Measurements from ENCODE around the gene CSNK2B. TPM values are rescaled to one million over a fixed set of nuclear protein-coding genes. Genes with fewer than 3 reads are reported as not detected.

The CSNK2B gene
- total RNA-seq, 1 donor from 2014 or later, result 163 TPM

DNA sequence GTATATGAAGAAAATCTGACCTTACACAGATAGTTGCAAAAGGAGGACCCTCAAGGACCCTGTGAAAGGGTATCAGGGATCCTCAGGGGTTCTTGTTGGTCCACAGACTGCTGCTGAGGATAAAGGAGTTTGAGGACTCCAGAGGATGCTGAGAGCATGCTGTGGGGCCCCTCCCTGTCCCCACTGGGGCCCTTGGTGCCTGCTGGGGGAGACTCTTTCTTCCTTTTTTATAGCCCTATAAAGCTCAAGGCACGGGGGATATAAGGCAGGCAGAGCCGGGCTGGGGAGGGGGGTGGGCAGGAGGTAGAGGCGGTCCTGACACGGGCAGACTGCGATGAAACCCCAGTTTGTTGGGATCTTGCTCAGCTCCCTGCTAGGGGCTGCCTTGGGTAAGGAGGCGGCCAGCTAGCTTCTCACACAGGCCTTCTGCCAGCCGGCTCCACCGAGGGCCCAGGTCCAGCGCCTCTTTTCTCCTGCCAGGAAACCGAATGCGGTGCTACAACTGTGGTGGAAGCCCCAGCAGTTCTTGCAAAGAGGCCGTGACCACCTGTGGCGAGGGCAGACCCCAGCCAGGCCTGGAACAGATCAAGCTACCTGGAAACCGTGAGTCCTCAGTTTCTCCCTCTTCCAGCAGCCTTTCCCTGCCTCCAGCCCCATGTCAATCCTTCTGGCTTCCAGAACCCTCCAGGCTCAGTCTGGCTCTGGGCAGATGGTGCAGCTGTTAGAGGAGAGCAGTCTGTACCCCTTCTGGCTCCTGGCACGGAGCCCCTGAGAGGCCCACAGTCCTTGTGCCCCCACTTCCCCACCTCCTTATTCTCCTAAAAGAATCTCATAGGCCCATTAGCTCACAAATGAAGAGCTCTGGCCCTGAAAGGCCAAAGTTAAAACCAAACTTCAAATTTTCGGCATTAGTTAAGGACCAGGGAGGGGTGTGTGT lies 49.4 kb downstream of the CSNK2B start, which contains the start of gene LY6G6D:
Gene LY6G6D (plus strand): TSS at position 327 of the 937 bp plus-strand sequence. CDS start 8 bp downstream, at position 335.
- H3K4me3 Mint-ChIP-seq (ENCODE audit: unreplicated experiment), result no peak within 1 kb of the TSS
- TF ChIP-seq CTCF (IDR thresholded peaks at IDR 0.05), result no peak
- peaks cover 6% of the 10 kb centered on the region for H3K4me1 Mint-ChIP-seq (ENCODE audit: unreplicated experiment)
- H3K27me3 Mint-ChIP-seq (ENCODE audit: unreplicated experiment), result peaks cover 9% of the 10 kb centered on the region
- no peak for DNase-seq (ENCODE audit: extremely low spot score, unreplicated experiment)
- no peaks in the 10 kb centered on the region for H3K9me3 Mint-ChIP-seq (ENCODE audit: unreplicated experiment)
- H3K36me3 Mint-ChIP-seq (ENCODE audit: unreplicated experiment), result no peaks in the 10 kb centered on the region
- no peak within 1 kb of the TSS for H3K27ac Mint-ChIP-seq (ENCODE audit: unreplicated experiment)

- no peak overlapping the region for H3K27ac Mint-ChIP-seq (ENCODE audit: unreplicated experiment)
Observed at GRCh38 chr6:31717499-31718222, 51.8 kb downstream of the CSNK2B start.

DNA sequence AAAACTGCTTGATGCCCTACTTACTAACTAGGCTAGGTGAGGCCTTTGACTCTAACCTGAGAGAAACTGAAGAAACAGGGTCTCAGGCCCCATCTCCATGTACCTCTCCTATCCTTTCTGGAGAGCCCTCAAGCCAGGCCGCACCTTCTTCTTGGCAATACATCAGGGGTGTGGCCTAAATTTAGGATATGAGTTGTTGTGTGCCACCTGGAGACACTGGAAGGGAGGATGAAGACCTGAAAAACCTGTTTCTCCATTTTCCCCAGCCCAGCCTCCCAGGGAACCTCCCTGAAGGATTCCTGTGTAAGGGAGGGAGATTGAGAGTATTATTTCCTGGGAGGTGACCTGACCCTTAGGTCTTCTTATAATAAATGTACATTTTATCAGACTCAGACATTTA lies 52.4 kb downstream of the CSNK2B start:
- H3K9me3 Mint-ChIP-seq (ENCODE audit: unreplicated experiment), result no peaks in the 10 kb centered on the region
- H3K4me3 Mint-ChIP-seq (ENCODE audit: unreplicated experiment), result no peak overlapping the region
- TF ChIP-seq CTCF (IDR thresholded peaks at IDR 0.05), result no peak
- no peak overlapping the region for H3K27ac Mint-ChIP-seq (ENCODE audit: unreplicated experiment)
- DNase-seq (ENCODE audit: extremely low spot score, unreplicated experiment), result no peak
- peaks cover 5% of the 10 kb centered on the region for H3K27me3 Mint-ChIP-seq (ENCODE audit: unreplicated experiment)
- H3K36me3 Mint-ChIP-seq (ENCODE audit: unreplicated experiment), result no peaks in the 10 kb centered on the region
- H3K4me1 Mint-ChIP-seq (ENCODE audit: unreplicated experiment), result peaks cover 6% of the 10 kb centered on the region

More at GRCh38 chr6:31717499-31718222, 51.8 kb downstream of the CSNK2B start:
- H3K4me1 Mint-ChIP-seq (ENCODE audit: unreplicated experiment), result peaks cover 6% of the 10 kb centered on the region
- no peaks in the 10 kb centered on the region for H3K36me3 Mint-ChIP-seq (ENCODE audit: unreplicated experiment)
- TF ChIP-seq CTCF (IDR thresholded peaks at IDR 0.05), result no peak
- peaks cover 6% of the 10 kb centered on the region for H3K27me3 Mint-ChIP-seq (ENCODE audit: unreplicated experiment)
- DNase-seq (ENCODE audit: extremely low spot score, unreplicated experiment), result no peak
- H3K4me3 Mint-ChIP-seq (ENCODE audit: unreplicated experiment), result no peak overlapping the region
- H3K9me3 Mint-ChIP-seq (ENCODE audit: unreplicated experiment), result no peaks in the 10 kb centered on the region

GRCh38 chr6:31719001-31719400 lies 53.1 kb downstream of the CSNK2B start:
- Mint-ChIP-seq H3K36me3 (ENCODE audit: unreplicated experiment) (no peaks in the 10 kb centered on the region), H3K9me3 (ENCODE audit: unreplicated experiment) (no peaks in the 10 kb centered on the region), H3K4me3 (ENCODE audit: unreplicated experiment) (no peak overlapping the region), H3K27ac (ENCODE audit: unreplicated experiment) (no peak overlapping the region), H3K4me1 (ENCODE audit: unreplicated experiment) (peaks cover 4% of the 10 kb centered on the region), H3K27me3 (ENCODE audit: unreplicated experiment) (peaks cover 4% of the 10 kb centered on the region)
- no peak for TF ChIP-seq CTCF (IDR thresholded peaks at IDR 0.05)
- no peak for DNase-seq (ENCODE audit: extremely low spot score, unreplicated experiment)

Small RNA genes lying within 50 kb of the gene (microRNA-seq; reads per million reads assigned to microRNA genes)
- gene MIR4646 (ENCODE audit: unreplicated experiment), result not detected
- gene MIR6832 (ENCODE audit: unreplicated experiment), result not detected

Other genes starting within 250 kb of the CSNK2B start
- gene MICB, start 167.9 kb upstream of the CSNK2B start, total RNA-seq, result 12.1 and 13.8 TPM in 2 replicates
- not detected in 2 replicates for gene MCCD1, start 137.1 kb upstream of the CSNK2B start, total RNA-seq
- gene DDX39B, start 124.1 kb upstream of the CSNK2B start, total RNA-seq, result 315 and 331 TPM in 2 replicates
- 8.8 and 9.0 TPM in 2 replicates for gene ATP6V1G2, start 119.5 kb upstream of the CSNK2B start, total RNA-seq
- gene NFKBIL1, start 118.5 kb upstream of the CSNK2B start, total RNA-seq, result 28.7 and 33.2 TPM in 2 replicates
- not detected in 2 replicates for gene LTA, start 93.8 kb upstream of the CSNK2B start, total RNA-seq
- gene TNF, start 90.5 kb upstream of the CSNK2B start, total RNA-seq, result not detected in 2 replicates
- not detected in 2 replicates for gene LTB, start 83.7 kb upstream of the CSNK2B start, total RNA-seq
- not detected in 2 replicates for gene LST1, start 79.8 kb upstream of the CSNK2B start, total RNA-seq
- gene NCR3, start 73.1 kb upstream of the CSNK2B start, total RNA-seq, result not detected in 2 replicates
- not detected in 2 replicates for gene AIF1, start 50.8 kb upstream of the CSNK2B start, total RNA-seq
- 189 and 205 TPM in 2 replicates for gene PRRC2A, start 45.4 kb upstream of the CSNK2B start, total RNA-seq
- 382 and 386 TPM in 2 replicates for gene BAG6, start 13.4 kb upstream of the CSNK2B start, total RNA-seq
- gene APOM, start 10.2 kb upstream of the CSNK2B start, total RNA-seq, result 2.2 and 4.0 TPM in 2 replicates
- 21.5 and 23.0 TPM in 2 replicates for gene C6orf47, start 5.3 kb upstream of the CSNK2B start, total RNA-seq
- 17.0 and 18.7 TPM in 2 replicates for gene GPANK1, start 1.1 kb upstream of the CSNK2B start, total RNA-seq
- 14.0 and 17.6 TPM in 2 replicates for gene LY6G5B, start 3.9 kb downstream of the CSNK2B start, total RNA-seq
- gene LY6G5C, start 15.0 kb downstream of the CSNK2B start, total RNA-seq, result 3.9 and 5.0 TPM in 2 replicates
- 46.6 and 50.5 TPM in 2 replicates for gene ABHD16A, start 37.2 kb downstream of the CSNK2B start, total RNA-seq
- gene LY6G6F, start 40.8 kb downstream of the CSNK2B start, total RNA-seq, result not detected in 2 replicates
- not detected in 2 replicates for gene LY6G6D, start 49.3 kb downstream of the CSNK2B start, total RNA-seq
- not detected in 2 replicates for gene LY6G6C, start 55.7 kb downstream of the CSNK2B start, total RNA-seq
- not detected in 2 replicates for gene MPIG6B, start 57.3 kb downstream of the CSNK2B start, total RNA-seq
- gene DDAH2, start 63.2 kb downstream of the CSNK2B start, total RNA-seq, result 91.4 and 96.3 TPM in 2 replicates
- gene CLIC1, start 70.5 kb downstream of the CSNK2B start, total RNA-seq, result 230 and 242 TPM in 2 replicates
- 18.4 and 20.9 TPM in 2 replicates for gene MSH5, start 73.9 kb downstream of the CSNK2B start, total RNA-seq
- gene SAPCD1, start 96.6 kb downstream of the CSNK2B start, total RNA-seq, result 2.5 and 3.4 TPM in 2 replicates
- gene VWA7, start 111.2 kb downstream of the CSNK2B start, total RNA-seq, result 0.50 and 0.94 TPM in 2 replicates
- 73.0 and 73.4 TPM in 2 replicates for gene VARS1, start 129.7 kb downstream of the CSNK2B start, total RNA-seq
- gene LSM2, start 140.9 kb downstream of the CSNK2B start, total RNA-seq, result 50.6 and 54.3 TPM in 2 replicates
- gene HSPA1L, start 149.2 kb downstream of the CSNK2B start, total RNA-seq, result 1.1 and 1.7 TPM in 2 replicates
- gene HSPA1A, start 149.5 kb downstream of the CSNK2B start, total RNA-seq, result 19.7 and 24.8 TPM in 2 replicates
- gene HSPA1B, start 161.7 kb downstream of the CSNK2B start, total RNA-seq, result 65.5 and 65.8 TPM in 2 replicates
- gene NEU1, start 196.7 kb downstream of the CSNK2B start, total RNA-seq, result 74.8 and 83.6 TPM in 2 replicates
- not detected in 2 replicates for gene SLC44A4, start 212.9 kb downstream of the CSNK2B start, total RNA-seq
- gene EHMT2, start 231.6 kb downstream of the CSNK2B start, total RNA-seq, result 62.4 and 66.7 TPM in 2 replicates
- gene ZBTB12, start 236.0 kb downstream of the CSNK2B start, total RNA-seq, result 8.3 and 8.8 TPM in 2 replicates

All from osteocyte (in vitro differentiated cells).